Neural crest cell (in vitro differentiated cells): ENCODE measurements around the gene CACNA1A. TPM values are rescaled to one million over a fixed set of nuclear protein-coding genes. Genes with fewer than 3 reads are reported as not detected.

ENCODE experiments used
- DNase-seq: peaks from one replicate; pipeline ENCODE4 v3.0.0; 2021; ENCODE audit warnings: low read depth, mixed read lengths, low spot score
- H3K27ac Mint-ChIP-seq: one replicate; pipeline ENCODE4 v1.8.0; 2021; ENCODE audit warnings: mild to moderate bottlenecking, mixed read lengths; ENCODE audit not compliant: unreplicated experiment
- H3K27me3 Mint-ChIP-seq: 2 replicates; pipeline ENCODE4 v1.8.0; 2021; ENCODE audit warnings: low read depth, mild to moderate bottlenecking, mixed read lengths
- H3K36me3 Mint-ChIP-seq: 2 replicates; pipeline ENCODE4 v1.8.0; 2021; ENCODE audit warnings: low read depth, mild to moderate bottlenecking, mixed read lengths
- H3K4me1 Mint-ChIP-seq: 2 replicates; pipeline ENCODE4 v1.8.0; 2021; ENCODE audit warnings: mixed read lengths
- H3K4me3 Mint-ChIP-seq: one replicate; pipeline ENCODE4 v1.8.0; 2021; ENCODE audit warnings: mild to moderate bottlenecking, mixed read lengths
- H3K9me3 Mint-ChIP-seq: 2 replicates; pipeline ENCODE4 v1.8.0; 2021; ENCODE audit warnings: mixed read lengths
- CTCF ChIP-seq: fragments of 200-600 bp; sonication (generic); conservative IDR thresholded peaks from 2 replicates; pipeline ENCODE4 v1.5.0; 2021; ENCODE audit warnings: antibody characterized with exemption, mild to moderate bottlenecking
- total RNA-seq: library from RNA; stranded (reverse); gene quantifications from 2 replicates; pipeline ENCODE4 v1.2.1, GENCODE V29; 2021

The CACNA1A gene
- total RNA-seq, 1 donor from 2014 or later: 2.8 TPM

DNA sequence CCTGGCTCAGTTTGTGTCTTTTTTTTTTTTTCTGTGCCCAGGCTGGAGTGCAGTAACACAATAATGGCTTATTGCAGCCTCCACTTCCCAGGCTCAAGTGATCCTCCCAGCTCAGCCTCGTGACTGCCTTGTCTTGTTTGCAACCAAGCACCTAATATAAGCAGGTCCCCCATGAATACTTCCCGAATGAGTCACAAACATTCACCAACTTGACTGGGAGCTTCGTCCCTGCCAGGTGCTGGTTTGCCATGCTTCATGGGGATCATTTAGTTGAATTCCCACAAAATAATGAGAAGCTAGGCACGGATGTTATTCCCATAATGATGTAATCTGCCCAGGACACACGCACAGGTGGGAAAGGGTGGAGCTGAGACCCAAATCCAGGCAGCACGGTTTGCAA is 176.5 kb downstream of the CACNA1A start:
- H3K9me3 Mint-ChIP-seq: peaks cover 3% of the 10 kb centered on the region
- H3K27me3 Mint-ChIP-seq: peaks cover 35% of the 10 kb centered on the region
- H3K4me1 Mint-ChIP-seq: no peaks in the 10 kb centered on the region
- TF ChIP-seq CTCF: no peak
- DNase-seq: no peak
- no peak overlapping the region for H3K27ac Mint-ChIP-seq
- no peaks in the 10 kb centered on the region for H3K36me3 Mint-ChIP-seq
- no peak overlapping the region for H3K4me3 Mint-ChIP-seq

DNA sequence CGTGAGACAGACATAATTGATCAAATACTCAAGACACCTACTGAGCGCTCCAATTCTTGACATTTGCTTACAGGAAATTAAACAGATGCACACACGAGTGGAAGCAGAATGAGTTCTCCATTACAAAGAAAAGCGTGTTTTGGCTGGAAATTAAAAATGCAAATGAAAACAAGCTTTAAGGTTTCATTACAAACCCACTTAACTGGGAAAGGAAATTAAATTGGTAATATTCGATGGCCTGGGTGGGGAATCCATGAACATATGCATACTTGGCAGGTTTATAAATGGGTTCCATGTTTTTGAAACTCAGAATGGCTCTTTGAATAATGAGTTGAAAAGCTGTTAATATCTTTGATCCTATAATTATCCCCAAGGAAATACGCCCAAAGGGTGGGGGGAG is 178.0 kb downstream of the CACNA1A start:
- no peaks in the 10 kb centered on the region for H3K9me3 Mint-ChIP-seq
- TF ChIP-seq CTCF: no peak
- no peak for DNase-seq
- peaks cover 27% of the 10 kb centered on the region for H3K27me3 Mint-ChIP-seq
- no peak overlapping the region for H3K27ac Mint-ChIP-seq
- no peak overlapping the region for H3K4me3 Mint-ChIP-seq
- no peaks in the 10 kb centered on the region for H3K4me1 Mint-ChIP-seq
- H3K36me3 Mint-ChIP-seq: no peaks in the 10 kb centered on the region

DNA sequence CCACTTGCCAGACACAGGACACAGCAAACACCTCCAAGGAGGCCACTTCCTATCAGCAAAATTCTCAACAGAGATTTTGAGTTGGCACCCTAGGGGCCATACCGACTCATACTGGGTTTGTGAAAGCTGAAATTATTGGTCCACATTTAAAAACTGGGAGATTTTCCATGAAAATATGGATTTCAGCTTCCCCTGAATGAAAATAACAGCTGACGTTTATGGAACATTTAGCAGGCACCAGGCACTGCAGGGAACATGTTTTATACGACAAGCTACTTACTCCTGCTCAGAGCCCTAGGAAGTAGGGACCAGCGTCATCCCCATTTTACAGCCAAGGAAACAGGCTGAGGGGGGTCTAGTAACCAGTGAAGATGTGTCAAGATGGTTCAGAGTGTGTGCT is 186.8 kb downstream of the CACNA1A start:
- Mint-ChIP-seq H3K27ac (no peak overlapping the region), H3K4me3 (no peak overlapping the region), H3K9me3 (peaks cover 9% of the 10 kb centered on the region), H3K36me3 (peaks cover 3% of the 10 kb centered on the region), H3K4me1 (peaks cover 5% of the 10 kb centered on the region), H3K27me3 (peaks cover 21% of the 10 kb centered on the region)
- no peak for DNase-seq
- TF ChIP-seq CTCF: no peak

DNA sequence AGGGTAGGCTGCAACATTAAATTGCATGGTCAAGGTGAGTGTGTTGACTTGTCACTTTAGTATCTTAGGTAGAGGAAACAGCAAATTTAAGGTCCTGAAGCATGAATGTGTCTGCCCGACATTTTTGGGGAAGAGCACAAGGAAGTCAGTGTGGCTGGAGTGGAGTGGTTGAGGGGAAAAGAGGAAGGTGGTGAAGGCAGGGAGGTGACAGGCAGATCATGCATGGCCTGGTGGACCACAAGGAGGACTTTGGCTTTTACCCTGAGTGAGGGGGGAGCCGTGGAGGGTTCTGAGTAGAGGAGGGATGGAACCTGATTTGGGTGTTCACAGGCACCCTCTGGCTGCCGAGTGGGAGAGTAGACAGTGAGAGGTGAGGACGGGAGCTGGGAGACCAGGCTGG is 188.1 kb downstream of the CACNA1A start:
- H3K27ac Mint-ChIP-seq: no peak overlapping the region
- H3K4me1 Mint-ChIP-seq: peaks cover 5% of the 10 kb centered on the region
- TF ChIP-seq CTCF: no peak
- DNase-seq: no peak
- peaks cover 21% of the 10 kb centered on the region for H3K27me3 Mint-ChIP-seq
- peaks cover 9% of the 10 kb centered on the region for H3K9me3 Mint-ChIP-seq
- peaks cover 3% of the 10 kb centered on the region for H3K36me3 Mint-ChIP-seq
- no peak overlapping the region for H3K4me3 Mint-ChIP-seq

- no peak for DNase-seq
- no peak for TF ChIP-seq CTCF
- Mint-ChIP-seq H3K4me1 (peaks cover 5% of the 10 kb centered on the region), H3K9me3 (peaks cover 11% of the 10 kb centered on the region), H3K27me3 (peaks cover 17% of the 10 kb centered on the region), H3K36me3 (peaks cover 3% of the 10 kb centered on the region), H3K4me3 (no peak overlapping the region), H3K27ac (no peak overlapping the region)
Observed at GRCh38 chr19:13315495-13315894, 190.8 kb downstream of the CACNA1A start.

- Mint-ChIP-seq H3K27ac (no peak overlapping the region), H3K4me1 (peaks cover 5% of the 10 kb centered on the region), H3K27me3 (peaks cover 17% of the 10 kb centered on the region), H3K9me3 (peaks cover 11% of the 10 kb centered on the region), H3K36me3 (peaks cover 3% of the 10 kb centered on the region), H3K4me3 (no peak overlapping the region)
- no peak for DNase-seq
- TF ChIP-seq CTCF: no peak
Observed at GRCh38 chr19:13314761-13315160, 191.5 kb downstream of the CACNA1A start.
